Tibial nerve (tissue), 4 donors: ENCODE data around the gene IP6K3. TPM values are rescaled to one million over a fixed set of nuclear protein-coding genes. Genes with fewer than 3 reads are reported as not detected.

ENCODE experiments used
- DNase-seq, 2 donors: peaks; one replicate each; pipeline ENCODE4 v3.0.0-alpha.2; 2019; ENCODE audit warnings: low spot score in 2 of 2
- H3K27ac ChIP-seq, 4 donors: fragments of 200-600 bp; sonication (generic) in 3 of 4; one replicate each; pipeline ENCODE4 v1.5.1; 2017 to 2019; ENCODE audit warnings: mild to moderate bottlenecking in 1 of 4
- H3K27me3 ChIP-seq, 2 donors: fragments of 200-600 bp; sonication (generic) in 1 of 2; one replicate each; pipeline versions ENCODE4 v1.5.1 to v1.6.0; 2017 to 2019
- H3K36me3 ChIP-seq, 3 donors: fragments of 200-600 bp; sonication (generic); one replicate each; pipeline ENCODE4 v1.5.1; 2018 to 2019
- H3K4me1 ChIP-seq, 4 donors: fragments of 200-600 bp; sonication (generic) in 3 of 4; one replicate each; pipeline ENCODE4 v1.5.1; 2017 to 2019
- H3K4me3 ChIP-seq, 4 donors: fragments of 200-600 bp; sonication (generic) in 3 of 4; one replicate each; pipeline ENCODE4 v1.5.1; 2017 to 2019; ENCODE audit warnings: mild to moderate bottlenecking in 1 of 4, moderate library complexity in 1 of 4
- H3K9me3 ChIP-seq, 4 donors: fragments of 200-600 bp; sonication (generic) in 3 of 4; one replicate each; pipeline ENCODE4 v1.5.1; 2017 to 2019
- CTCF ChIP-seq, 5 experiments: fragments of 200-600 bp in 3 of 5; fragments of 450-650 bp in 2 of 5; sonication (generic) in 3 of 5; IDR thresholded peaks; one replicate each; pipeline ENCODE4 v1.5.1; 2016 to 2019; ENCODE audit warnings: antibody characterized with exemption in 5 of 5, mild to moderate bottlenecking in 3 of 5, moderate library complexity in 2 of 5
- EP300 ChIP-seq, 2 donors: sonication (generic); formaldehyde crosslinking; IDR thresholded peaks; one replicate each; pipeline ENCODE4 v1.6.1; 2017; ENCODE audit warnings: antibody characterized with exemption in 2 of 2, mild to moderate bottlenecking in 1 of 2
- POLR2A ChIP-seq, 2 donors: fragments of 450-650 bp; IDR thresholded peaks; one replicate each; pipeline ENCODE4 v1.6.1; 2017; ENCODE audit warnings: antibody characterized with exemption in 2 of 2, mild to moderate bottlenecking in 2 of 2, moderate library complexity in 2 of 2
- WGBS, 2 donors: methylation state at CpG; one replicate each; pipeline ENCODE4 v1.1.5; 2018; 5-methylcytosine and 5-hydroxymethylcytosine counted together
- total RNA-seq, 4 donors: library from RNA; depleted of rRNA; stranded (reverse); fragments of >200 nt; gene quantifications; one replicate each; pipeline ENCODE4 v1.1.0, GENCODE V29; 2016

IP6K3 gene
- total RNA-seq, 4 donors from 2014 or later = 0.39 to 3.0 (median 1.7) TPM

GRCh38 chr6:33711140-33712129, 35.3 kb downstream of the IP6K3 start, which contains the start of gene UQCC2:
Gene UQCC2 (minus strand): TSS chr6:33711700. CDS start chr6:33711686, 14 bp downstream.
- H3K27ac ChIP-seq = peak within 1 kb of the TSS; percentile 76 to 93 (median 85)
- 2 to 3% methylated on average over 59 to 64 of the region's 73 CpGs for WGBS, 2 donors

GRCh38 chr6:33710296-33711121, 36.2 kb downstream of the IP6K3 start:
- peak overlapping the region in 3 of 4 donors; percentile 80 to 93 (median 90) for H3K27ac ChIP-seq
- H3K9me3 ChIP-seq = no peaks in the 10 kb centered on the region
- no peaks in the 10 kb centered on the region for H3K27me3 ChIP-seq
- TF ChIP-seq CTCF (IDR thresholded peaks at IDR 0.05) (no peak), POLR2A (IDR thresholded peaks at IDR 0.05) (no peak), EP300 (IDR thresholded peaks at IDR 0.05) (no peak)
- peaks cover 0 to 26% (median 3%) of the 10 kb centered on the region in 3 donors for H3K36me3 ChIP-seq
- peaks cover 0 to 21% (median 10%) of the 10 kb centered on the region in 4 donors for H3K4me1 ChIP-seq
- 80 to 84% methylated on average over 15 of the region's 15 CpGs for WGBS, 2 donors
- peak overlapping the region; percentile 70 to 89 (median 82) for H3K4me3 ChIP-seq
- no peak for DNase-seq

More at GRCh38 chr6:33711140-33712129, 35.3 kb downstream of the IP6K3 start, which contains the start of gene UQCC2:
- H3K36me3 ChIP-seq = peaks cover 0 to 26% (median 3%) of the 10 kb centered on the region in 3 donors
- peak; percentile 92 for DNase-seq
- TF ChIP-seq EP300 (IDR thresholded peaks at IDR 0.05) = peak; percentile 64 to 89
- TF ChIP-seq CTCF (IDR thresholded peaks at IDR 0.05) = peak; percentile 48 to 83 (median 68)
- TF ChIP-seq POLR2A (IDR thresholded peaks at IDR 0.05) = peak in 1 of 2 donors; percentile 71
- H3K9me3 ChIP-seq = no peaks in the 10 kb centered on the region
- peaks cover 0 to 21% (median 10%) of the 10 kb centered on the region in 4 donors for H3K4me1 ChIP-seq
- H3K27me3 ChIP-seq = no peaks in the 10 kb centered on the region
- H3K4me3 ChIP-seq = peak within 1 kb of the TSS; percentile 70 to 89 (median 82)

- DNase-seq = no peak
- Histone ChIP-seq H3K27me3 (no peaks in the 10 kb centered on the region), H3K27ac (no peak overlapping the region), H3K36me3 (peaks cover 0 to 26% (median 3%) of the 10 kb centered on the region in 3 donors), H3K9me3 (no peaks in the 10 kb centered on the region), H3K4me3 (no peak overlapping the region), H3K4me1 (peaks cover 0 to 21% (median 10%) of the 10 kb centered on the region in 4 donors)
- TF ChIP-seq EP300 (IDR thresholded peaks at IDR 0.05) = no peak
- no peak for TF ChIP-seq CTCF (IDR thresholded peaks at IDR 0.05)
- no peak for TF ChIP-seq POLR2A (IDR thresholded peaks at IDR 0.05)
- WGBS, 2 donors = 86 to 91% methylated on average over 10 of the region's 10 CpGs
Observed at GRCh38 chr6:33709605-33710295, 37.0 kb downstream of the IP6K3 start.

- TF ChIP-seq CTCF (IDR thresholded peaks at IDR 0.05) = no peak
- no peak for TF ChIP-seq POLR2A (IDR thresholded peaks at IDR 0.05)
- TF ChIP-seq EP300 (IDR thresholded peaks at IDR 0.05) = no peak
- no peak for DNase-seq
- Histone ChIP-seq H3K27ac (no peak overlapping the region), H3K4me3 (no peak overlapping the region), H3K36me3 (peaks cover 0 to 33% (median 3%) of the 10 kb centered on the region in 3 donors), H3K27me3 (no peaks in the 10 kb centered on the region), H3K9me3 (no peaks in the 10 kb centered on the region), H3K4me1 (peaks cover 0 to 21% (median 10%) of the 10 kb centered on the region in 4 donors)
- WGBS, 2 donors = 92 to 93% methylated on average over 10 of the region's 10 CpGs
Observed at GRCh38 chr6:33708516-33709204, 38.0 kb downstream of the IP6K3 start.
